ENCODE data around the gene TIRAP. TPM values are rescaled to one million over a fixed set of nuclear protein-coding genes. Genes with fewer than 3 reads are reported as not detected.

Gene TIRAP
- total RNA-seq, 2 donors from 2014 or later: 15.2 to 20.7 TPM

DNA sequence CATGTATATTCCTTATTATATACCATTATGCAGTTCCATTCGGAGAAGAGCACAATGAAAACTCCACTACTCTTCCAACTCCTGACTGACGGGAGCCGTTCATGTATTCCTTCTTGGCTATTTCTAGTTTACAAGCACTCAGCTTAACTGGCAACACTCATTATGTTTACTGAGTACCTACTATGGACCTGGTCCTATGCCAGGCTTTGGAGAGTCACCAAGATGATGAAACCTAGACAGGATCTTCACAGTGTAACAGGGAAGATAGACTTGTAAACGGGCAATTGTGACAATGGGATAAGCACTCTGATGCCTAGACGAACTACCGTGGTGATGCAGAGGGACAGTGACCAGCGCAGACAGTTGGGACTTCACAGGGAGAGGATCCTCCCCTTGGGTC, 50.2 kb downstream of the TIRAP start:
- Histone ChIP-seq H3K36me3 (peaks cover 4% of the 10 kb centered on the region), H3K9me3 (no peaks in the 10 kb centered on the region), H3K4me3 (no peak overlapping the region), H3K4me1 (ENCODE audit: control insufficient read depth in 1 of 2, low read depth in 2 of 2) (no peaks in the 10 kb centered on the region), H3K27ac (no peak overlapping the region), H3K27me3 (replicated peaks; ENCODE audit: insufficient read depth) (no peaks in the 10 kb centered on the region)
- ATAC-seq (ENCODE audit: insufficient number of reproducible peaks, low FRiP score, low read depth): no peak
- TF ChIP-seq, protein P1, sequence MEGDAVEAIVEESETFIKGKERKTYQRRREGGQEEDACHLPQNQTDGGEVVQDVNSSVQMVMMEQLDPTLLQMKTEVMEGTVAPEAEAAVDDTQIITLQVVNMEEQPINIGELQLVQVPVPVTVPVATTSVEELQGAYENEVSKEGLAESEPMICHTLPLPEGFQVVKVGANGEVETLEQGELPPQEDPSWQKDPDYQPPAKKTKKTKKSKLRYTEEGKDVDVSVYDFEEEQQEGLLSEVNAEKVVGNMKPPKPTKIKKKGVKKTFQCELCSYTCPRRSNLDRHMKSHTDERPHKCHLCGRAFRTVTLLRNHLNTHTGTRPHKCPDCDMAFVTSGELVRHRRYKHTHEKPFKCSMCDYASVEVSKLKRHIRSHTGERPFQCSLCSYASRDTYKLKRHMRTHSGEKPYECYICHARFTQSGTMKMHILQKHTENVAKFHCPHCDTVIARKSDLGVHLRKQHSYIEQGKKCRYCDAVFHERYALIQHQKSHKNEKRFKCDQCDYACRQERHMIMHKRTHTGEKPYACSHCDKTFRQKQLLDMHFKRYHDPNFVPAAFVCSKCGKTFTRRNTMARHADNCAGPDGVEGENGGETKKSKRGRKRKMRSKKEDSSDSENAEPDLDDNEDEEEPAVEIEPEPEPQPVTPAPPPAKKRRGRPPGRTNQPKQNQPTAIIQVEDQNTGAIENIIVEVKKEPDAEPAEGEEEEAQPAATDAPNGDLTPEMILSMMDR (IDR thresholded peaks at IDR 0.05): no peak
- DNase-seq (ENCODE audit: low spot score): no peak

DNA sequence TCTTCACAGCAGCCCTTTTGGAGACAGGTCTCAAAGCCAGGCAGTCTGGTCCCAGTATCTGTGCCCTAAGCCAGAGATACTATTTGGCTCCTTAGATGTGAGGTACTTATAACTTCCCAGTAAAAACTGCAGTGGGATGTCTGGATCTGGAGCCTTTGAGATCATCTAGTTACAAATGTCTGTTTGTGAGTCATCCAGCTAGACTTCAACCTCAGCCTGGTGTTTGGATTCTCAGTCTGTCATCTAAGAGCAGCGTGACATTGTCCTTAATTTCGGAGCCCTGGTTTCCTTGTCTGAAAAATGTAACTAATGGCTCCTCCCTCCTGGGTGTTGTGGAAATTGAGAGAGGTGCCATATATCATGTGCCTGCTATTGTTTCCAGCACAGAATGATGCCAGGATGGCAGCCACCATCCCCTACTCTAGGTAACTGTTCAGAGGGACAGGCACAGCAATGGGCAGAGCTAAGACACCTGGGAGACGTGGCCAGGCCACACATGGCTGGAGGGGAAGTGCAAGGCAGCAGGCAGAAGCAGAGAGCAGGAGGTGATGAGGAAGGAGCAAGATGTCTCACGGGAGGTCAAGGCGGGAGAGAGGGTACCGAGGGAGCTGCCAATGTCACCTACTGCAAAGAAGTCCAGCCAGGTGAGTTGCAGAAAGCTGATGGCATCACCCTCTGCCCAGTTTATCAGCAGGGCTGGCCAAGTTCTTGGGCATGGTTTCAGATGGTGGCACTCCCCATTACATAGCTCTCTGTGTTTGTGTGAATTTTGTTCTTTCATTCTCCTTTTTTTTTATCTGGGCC, 52.0 kb downstream of the TIRAP start:
- no peaks in the 10 kb centered on the region for H3K4me1 ChIP-seq (ENCODE audit: control insufficient read depth in 1 of 2, low read depth in 2 of 2)
- H3K4me3 ChIP-seq: no peak overlapping the region
- ATAC-seq (ENCODE audit: insufficient number of reproducible peaks, low FRiP score, low read depth): no peak
- H3K36me3 ChIP-seq: peaks cover 4% of the 10 kb centered on the region
- H3K27ac ChIP-seq: no peak overlapping the region
- H3K27me3 ChIP-seq (replicated peaks; ENCODE audit: insufficient read depth): no peaks in the 10 kb centered on the region
- no peaks in the 10 kb centered on the region for H3K9me3 ChIP-seq
- TF ChIP-seq, protein P1 (IDR thresholded peaks at IDR 0.05): no peak
- no peak for DNase-seq (ENCODE audit: low spot score)

DNA sequence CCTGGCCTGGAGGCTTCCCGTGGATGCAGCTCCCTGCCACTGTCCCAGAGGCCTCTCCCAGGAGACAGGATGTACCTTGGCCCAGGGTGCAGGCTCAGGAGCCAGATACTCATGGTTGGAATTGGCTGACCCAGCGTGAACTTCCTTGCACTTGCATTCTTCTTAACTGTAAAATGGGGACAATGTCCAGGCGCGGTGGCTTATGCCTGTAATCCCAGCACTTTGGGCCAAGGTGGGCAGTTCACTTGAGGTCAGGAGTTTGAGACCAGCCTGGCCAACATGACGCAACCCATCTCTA, 52.5 kb downstream of the TIRAP start:
- DNase-seq (ENCODE audit: low spot score) (no peak), ATAC-seq (ENCODE audit: insufficient number of reproducible peaks, low FRiP score, low read depth) (no peak)
- TF ChIP-seq, protein P1 (IDR thresholded peaks at IDR 0.05): no peak
- Histone ChIP-seq H3K4me1 (ENCODE audit: control insufficient read depth in 1 of 2, low read depth in 2 of 2) (no peaks in the 10 kb centered on the region), H3K27me3 (replicated peaks; ENCODE audit: insufficient read depth) (no peaks in the 10 kb centered on the region), H3K4me3 (no peak overlapping the region), H3K9me3 (no peaks in the 10 kb centered on the region), H3K27ac (no peak overlapping the region), H3K36me3 (peaks cover 4% of the 10 kb centered on the region)

DNA sequence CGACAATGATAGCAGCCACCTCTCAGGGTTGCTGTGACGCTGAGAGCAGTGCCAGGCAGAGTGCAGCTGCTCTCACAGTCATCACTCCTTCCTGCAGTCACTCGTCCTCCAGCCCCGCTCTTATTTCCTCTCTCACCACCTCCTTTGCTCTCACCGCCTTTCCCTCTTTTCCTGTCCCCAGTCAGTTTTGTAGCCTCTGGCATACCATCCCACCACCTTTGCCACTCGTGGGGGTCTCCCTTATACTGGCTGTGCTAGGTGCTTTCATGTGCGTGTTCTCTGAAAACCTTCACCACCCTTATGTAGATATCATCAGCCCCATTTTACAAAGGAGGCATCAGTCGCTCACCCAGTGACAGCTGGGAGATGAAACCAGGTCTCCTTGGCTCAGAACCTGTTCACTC, 53.2 kb downstream of the TIRAP start:
- Histone ChIP-seq H3K4me3 (no peak overlapping the region), H3K4me1 (ENCODE audit: control insufficient read depth in 1 of 2, low read depth in 2 of 2) (no peaks in the 10 kb centered on the region), H3K36me3 (peaks cover 4% of the 10 kb centered on the region), H3K27ac (no peak overlapping the region), H3K9me3 (no peaks in the 10 kb centered on the region), H3K27me3 (replicated peaks; ENCODE audit: insufficient read depth) (no peaks in the 10 kb centered on the region)
- no peak for DNase-seq (ENCODE audit: low spot score)
- no peak for ATAC-seq (ENCODE audit: insufficient number of reproducible peaks, low FRiP score, low read depth)
- TF ChIP-seq, protein P1 (IDR thresholded peaks at IDR 0.05): no peak

DNA sequence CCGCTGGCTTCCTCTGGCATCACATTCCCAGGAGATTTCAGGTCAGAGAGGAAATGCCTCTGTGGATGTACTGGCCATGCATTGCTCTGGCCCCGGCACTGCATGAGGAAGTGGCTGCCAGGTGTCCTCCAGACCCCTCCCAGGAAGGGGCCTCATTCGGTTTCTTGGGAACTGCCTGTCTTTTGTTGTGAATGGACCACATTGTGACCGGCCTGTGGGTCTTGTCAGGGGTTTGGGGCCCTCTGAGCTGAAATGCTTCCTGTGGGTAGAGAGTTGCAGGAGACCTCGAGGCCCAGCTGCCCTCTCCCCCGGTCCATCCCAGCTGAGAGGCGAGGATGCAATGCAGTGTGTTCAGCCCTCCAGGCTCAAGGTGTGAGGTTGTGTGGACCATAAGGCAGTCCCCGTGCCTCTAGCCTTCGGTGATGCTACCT, 53.8 kb downstream of the TIRAP start:
- Histone ChIP-seq H3K27me3 (replicated peaks; ENCODE audit: insufficient read depth) (no peaks in the 10 kb centered on the region), H3K27ac (no peak overlapping the region), H3K9me3 (no peaks in the 10 kb centered on the region), H3K36me3 (peaks cover 4% of the 10 kb centered on the region), H3K4me1 (ENCODE audit: control insufficient read depth in 1 of 2, low read depth in 2 of 2) (no peaks in the 10 kb centered on the region), H3K4me3 (no peak overlapping the region)
- TF ChIP-seq, protein P1 (IDR thresholded peaks at IDR 0.05): no peak
- ATAC-seq (ENCODE audit: insufficient number of reproducible peaks, low FRiP score, low read depth) (no peak), DNase-seq (ENCODE audit: low spot score) (no peak)

All from thoracic aorta (tissue), 2 donors.